HEK293 (cell line): ENCODE data around the gene UBA1.

ENCODE experiments used
- EGR2 ChIP-seq: fragments of 450-650 bp; formaldehyde crosslinking; IDR thresholded peaks from 2 replicates; pipeline ENCODE4 v1.5.1; 2016; ENCODE audit warnings: low read depth, missing biosample characterization, missing genetic modification characterization
- FEZF1 ChIP-seq: fragments of 450-650 bp; formaldehyde crosslinking; IDR thresholded peaks from 2 replicates; pipeline ENCODE4 v1.5.1; 2016; ENCODE audit warnings: missing biosample characterization, missing genetic modification characterization
- MZF1 ChIP-seq: fragments of 450-650 bp; formaldehyde crosslinking; IDR thresholded peaks from 2 replicates; pipeline ENCODE4 v1.5.1; 2017; ENCODE audit warnings: missing biosample characterization, missing genetic modification characterization, borderline replicate concordance
- SETDB1 ChIP-seq: IDR thresholded peaks from one replicate; pipeline ENCODE4 v1.6.1; 2017; ENCODE audit warnings: mild to moderate bottlenecking, low read length, moderate library complexity, mixed read lengths; ENCODE audit not compliant: insufficient read length
- WT1 ChIP-seq: fragments of 450-650 bp; formaldehyde crosslinking; IDR thresholded peaks from 2 replicates; pipeline ENCODE4 v1.5.1; 2016; ENCODE audit warnings: missing biosample characterization, missing genetic modification characterization
- ZFP3 ChIP-seq: fragments of 450-650 bp; formaldehyde crosslinking; IDR thresholded peaks from 2 replicates; pipeline ENCODE4 v1.5.1; 2016; ENCODE audit warnings: low read depth, missing biosample characterization, missing genetic modification characterization
- ZIC2 ChIP-seq: fragments of 450-650 bp; formaldehyde crosslinking; IDR thresholded peaks from 2 replicates; pipeline ENCODE4 v1.5.1; 2016; ENCODE audit warnings: missing biosample characterization, missing genetic modification characterization
- ZNF132 ChIP-seq: fragments of 450-650 bp; formaldehyde crosslinking; IDR thresholded peaks from 2 replicates; pipeline ENCODE4 v1.5.1; 2017; ENCODE audit warnings: missing biosample characterization, missing genetic modification characterization, borderline replicate concordance
- ZNF214 ChIP-seq: fragments of 450-650 bp; formaldehyde crosslinking; IDR thresholded peaks from 2 replicates; pipeline ENCODE4 v1.5.1; 2017; ENCODE audit warnings: missing biosample characterization, mild to moderate bottlenecking, missing genetic modification characterization, borderline replicate concordance
- ZNF221 ChIP-seq: fragments of 450-650 bp; formaldehyde crosslinking; IDR thresholded peaks from 2 replicates; pipeline ENCODE4 v1.5.1; 2017; ENCODE audit warnings: missing biosample characterization, missing genetic modification characterization, borderline replicate concordance
- ZNF324 ChIP-seq: fragments of 450-650 bp; formaldehyde crosslinking; IDR thresholded peaks from 2 replicates; pipeline ENCODE4 v1.5.1; 2016; ENCODE audit warnings: missing biosample characterization, missing genetic modification characterization
- ZNF394 ChIP-seq: fragments of 450-650 bp; formaldehyde crosslinking; IDR thresholded peaks from 2 replicates; pipeline ENCODE4 v1.5.1; 2016; ENCODE audit warnings: missing biosample characterization, missing genetic modification characterization, mild to moderate bottlenecking, moderate library complexity, borderline replicate concordance
- ZNF416 ChIP-seq: fragments of 450-650 bp; formaldehyde crosslinking; IDR thresholded peaks from 2 replicates; pipeline ENCODE4 v1.5.1; 2016; ENCODE audit warnings: missing biosample characterization, missing genetic modification characterization
- ZNF501 ChIP-seq: fragments of 450-650 bp; formaldehyde crosslinking; IDR thresholded peaks from 2 replicates; pipeline ENCODE4 v1.5.1; 2016; ENCODE audit warnings: missing biosample characterization, missing genetic modification characterization
- ZNF521 ChIP-seq: fragments of 450-650 bp; formaldehyde crosslinking; IDR thresholded peaks from 2 replicates; pipeline ENCODE4 v1.5.1; 2017; ENCODE audit warnings: missing biosample characterization, mild to moderate bottlenecking, missing genetic modification characterization
- ZNF530 ChIP-seq: fragments of 450-650 bp; formaldehyde crosslinking; IDR thresholded peaks from 2 replicates; pipeline ENCODE4 v1.5.1; 2016; ENCODE audit warnings: low read depth, missing biosample characterization, missing genetic modification characterization
- ZNF548 ChIP-seq: fragments of 450-650 bp; formaldehyde crosslinking; IDR thresholded peaks from 2 replicates; pipeline ENCODE4 v1.5.1; 2016; ENCODE audit warnings: missing biosample characterization, missing genetic modification characterization
- ZNF555 ChIP-seq: fragments of 450-650 bp; formaldehyde crosslinking; conservative IDR thresholded peaks from 2 replicates; pipeline ENCODE4 v1.5.1; 2017; ENCODE audit warnings: missing biosample characterization, mild to moderate bottlenecking, missing genetic modification characterization, inconsistent platforms
- ZNF560 ChIP-seq: fragments of 450-650 bp; formaldehyde crosslinking; IDR thresholded peaks from 2 replicates; pipeline ENCODE4 v1.5.1; 2017; ENCODE audit warnings: missing biosample characterization, missing genetic modification characterization, borderline replicate concordance
- ZNF585B ChIP-seq: fragments of 450-650 bp; formaldehyde crosslinking; IDR thresholded peaks from 2 replicates; pipeline ENCODE4 v1.5.1; 2016; ENCODE audit warnings: missing biosample characterization, missing genetic modification characterization
- ZNF677 ChIP-seq: fragments of 450-650 bp; IDR thresholded peaks from 2 replicates; pipeline ENCODE4 v1.5.0; 2018; ENCODE audit warnings: missing biosample characterization, mild to moderate bottlenecking, missing genetic modification characterization, moderate library complexity
- TF ChIP-seq, protein P1 (sequence below): fragments of 450-650 bp; formaldehyde crosslinking; IDR thresholded peaks from 2 replicates; pipeline ENCODE4 v1.5.1; 2017; ENCODE audit warnings: missing biosample characterization, missing genetic modification characterization
- TF ChIP-seq, protein P2 (sequence below): fragments of 450-650 bp; formaldehyde crosslinking; IDR thresholded peaks from 2 replicates; pipeline ENCODE4 v1.5.1; 2017; ENCODE audit warnings: missing biosample characterization, missing genetic modification characterization
- TF ChIP-seq, protein P3 (sequence below): fragments of 450-650 bp; formaldehyde crosslinking; IDR thresholded peaks from 2 replicates; pipeline ENCODE4 v1.5.1; 2016; ENCODE audit warnings: missing biosample characterization, missing genetic modification characterization
- TF ChIP-seq, protein P4 (sequence below): fragments of 450-650 bp; formaldehyde crosslinking; IDR thresholded peaks from 2 replicates; pipeline ENCODE4 v1.5.1; 2016; ENCODE audit warnings: missing biosample characterization, missing genetic modification characterization
- TF ChIP-seq, protein P5 (sequence below): fragments of 450-650 bp; formaldehyde crosslinking; IDR thresholded peaks from 2 replicates; pipeline ENCODE4; 2016; ENCODE audit warnings: missing biosample characterization, missing genetic modification characterization
- TF ChIP-seq, protein P6 (sequence below): fragments of 450-650 bp; formaldehyde crosslinking; IDR thresholded peaks from 2 replicates; pipeline ENCODE4 v1.5.1; 2016; ENCODE audit warnings: missing biosample characterization, missing genetic modification characterization

UBA1 gene

DNA sequence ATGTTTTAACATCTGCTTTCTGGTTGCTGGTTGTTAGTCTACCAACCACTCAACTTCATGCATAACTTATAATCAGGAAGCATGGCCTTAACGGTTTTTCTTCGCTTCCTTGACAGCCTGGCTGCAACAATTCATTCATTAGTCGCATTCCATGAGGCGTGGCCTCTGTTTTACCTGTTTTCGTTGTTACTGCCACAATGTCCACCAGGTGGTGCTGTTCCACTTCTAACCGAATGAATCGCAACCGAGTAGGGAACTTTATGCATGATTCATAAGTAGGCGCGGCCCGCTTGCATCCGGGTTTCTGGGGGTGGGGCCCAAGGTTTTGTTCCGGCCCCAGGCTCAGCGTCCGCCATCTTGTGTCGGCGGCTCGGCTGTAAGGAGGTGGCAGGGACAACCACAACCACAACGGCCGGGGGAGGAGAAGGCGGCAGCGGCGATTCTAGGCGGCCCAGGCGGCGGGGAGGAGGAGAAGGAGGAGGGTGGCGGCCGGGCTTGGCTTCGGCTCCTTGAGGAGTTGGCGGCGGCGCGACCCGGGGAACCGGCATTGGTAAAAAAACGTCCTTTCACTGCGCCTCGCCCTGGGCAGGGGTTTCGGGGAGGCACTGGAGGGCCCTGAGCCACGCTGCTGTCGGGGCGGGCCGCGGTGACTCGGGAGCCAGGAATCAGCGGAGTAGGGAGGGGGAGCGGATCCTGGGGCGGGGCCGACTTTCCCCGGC lies at the start of gene UBA1 (continued):
- TF ChIP-seq, protein P1, sequence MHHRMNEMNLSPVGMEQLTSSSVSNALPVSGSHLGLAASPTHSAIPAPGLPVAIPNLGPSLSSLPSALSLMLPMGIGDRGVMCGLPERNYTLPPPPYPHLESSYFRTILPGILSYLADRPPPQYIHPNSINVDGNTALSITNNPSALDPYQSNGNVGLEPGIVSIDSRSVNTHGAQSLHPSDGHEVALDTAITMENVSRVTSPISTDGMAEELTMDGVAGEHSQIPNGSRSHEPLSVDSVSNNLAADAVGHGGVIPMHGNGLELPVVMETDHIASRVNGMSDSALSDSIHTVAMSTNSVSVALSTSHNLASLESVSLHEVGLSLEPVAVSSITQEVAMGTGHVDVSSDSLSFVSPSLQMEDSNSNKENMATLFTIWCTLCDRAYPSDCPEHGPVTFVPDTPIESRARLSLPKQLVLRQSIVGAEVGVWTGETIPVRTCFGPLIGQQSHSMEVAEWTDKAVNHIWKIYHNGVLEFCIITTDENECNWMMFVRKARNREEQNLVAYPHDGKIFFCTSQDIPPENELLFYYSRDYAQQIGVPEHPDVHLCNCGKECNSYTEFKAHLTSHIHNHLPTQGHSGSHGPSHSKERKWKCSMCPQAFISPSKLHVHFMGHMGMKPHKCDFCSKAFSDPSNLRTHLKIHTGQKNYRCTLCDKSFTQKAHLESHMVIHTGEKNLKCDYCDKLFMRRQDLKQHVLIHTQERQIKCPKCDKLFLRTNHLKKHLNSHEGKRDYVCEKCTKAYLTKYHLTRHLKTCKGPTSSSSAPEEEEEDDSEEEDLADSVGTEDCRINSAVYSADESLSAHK (tag by site-specific recombination) = no peak
- TF ChIP-seq ZNF585B (tag by site-specific recombination) (no peak), MZF1 (tag by site-specific recombination) (no peak), SETDB1 (no peak), ZNF521 (no peak), ZNF394 (tag by site-specific recombination) (peak; percentile 25; the same call in 1 of the 2 replicates), ZIC2 (no peak), ZNF548 (tag by site-specific recombination) (no peak), EGR2 (tag by site-specific recombination) (peak; percentile 87), FEZF1 (tag by site-specific recombination) (no peak), ZNF221 (tag by site-specific recombination) (no peak), WT1 (no peak), ZNF677 (no peak), ZNF555 (tag by site-specific recombination) (no peak), ZNF132 (tag by site-specific recombination) (no peak), ZNF416 (no peak), ZNF560 (tag by site-specific recombination) (no peak), ZFP3 (no peak), ZNF324 (tag by site-specific recombination) (peak; percentile 67; the same call in 1 of the 2 replicates), ZNF214 (no peak), ZNF530 (tag by site-specific recombination) (no peak), ZNF501 (tag by site-specific recombination) (0 out of 2 replicates have a peak, but pooled peaks have one; percentile 50)
- TF ChIP-seq, protein P2, sequence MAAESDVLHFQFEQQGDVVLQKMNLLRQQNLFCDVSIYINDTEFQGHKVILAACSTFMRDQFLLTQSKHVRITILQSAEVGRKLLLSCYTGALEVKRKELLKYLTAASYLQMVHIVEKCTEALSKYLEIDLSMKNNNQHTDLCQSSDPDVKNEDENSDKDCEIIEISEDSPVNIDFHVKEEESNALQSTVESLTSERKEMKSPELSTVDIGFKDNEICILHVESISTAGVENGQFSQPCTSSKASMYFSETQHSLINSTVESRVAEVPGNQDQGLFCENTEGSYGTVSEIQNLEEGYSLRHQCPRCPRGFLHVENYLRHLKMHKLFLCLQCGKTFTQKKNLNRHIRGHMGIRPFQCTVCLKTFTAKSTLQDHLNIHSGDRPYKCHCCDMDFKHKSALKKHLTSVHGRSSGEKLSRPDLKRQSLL (tag by site-specific recombination) = no peak
- TF ChIP-seq, protein P3, sequence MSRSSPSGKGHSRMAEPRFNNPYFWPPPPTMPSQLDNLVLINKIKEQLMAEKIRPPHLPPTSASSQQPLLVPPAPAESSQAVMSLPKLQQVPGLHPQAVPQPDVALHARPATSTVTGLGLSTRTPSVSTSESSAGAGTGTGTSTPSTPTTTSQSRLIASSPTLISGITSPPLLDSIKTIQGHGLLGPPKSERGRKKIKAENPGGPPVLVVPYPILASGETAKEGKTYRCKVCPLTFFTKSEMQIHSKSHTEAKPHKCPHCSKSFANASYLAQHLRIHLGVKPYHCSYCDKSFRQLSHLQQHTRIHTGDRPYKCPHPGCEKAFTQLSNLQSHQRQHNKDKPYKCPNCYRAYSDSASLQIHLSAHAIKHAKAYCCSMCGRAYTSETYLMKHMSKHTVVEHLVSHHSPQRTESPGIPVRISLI = no peak
- TF ChIP-seq, protein P4, sequence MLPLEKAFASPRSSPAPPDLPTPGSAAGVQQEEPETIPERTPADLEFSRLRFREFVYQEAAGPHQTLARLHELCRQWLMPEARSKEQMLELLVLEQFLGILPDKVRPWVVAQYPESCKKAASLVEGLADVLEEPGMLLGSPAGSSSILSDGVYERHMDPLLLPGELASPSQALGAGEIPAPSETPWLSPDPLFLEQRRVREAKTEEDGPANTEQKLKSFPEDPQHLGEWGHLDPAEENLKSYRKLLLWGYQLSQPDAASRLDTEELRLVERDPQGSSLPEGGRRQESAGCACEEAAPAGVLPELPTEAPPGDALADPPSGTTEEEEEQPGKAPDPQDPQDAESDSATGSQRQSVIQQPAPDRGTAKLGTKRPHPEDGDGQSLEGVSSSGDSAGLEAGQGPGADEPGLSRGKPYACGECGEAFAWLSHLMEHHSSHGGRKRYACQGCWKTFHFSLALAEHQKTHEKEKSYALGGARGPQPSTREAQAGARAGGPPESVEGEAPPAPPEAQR (tag by site-specific recombination) = no peak
- TF ChIP-seq, protein P5, sequence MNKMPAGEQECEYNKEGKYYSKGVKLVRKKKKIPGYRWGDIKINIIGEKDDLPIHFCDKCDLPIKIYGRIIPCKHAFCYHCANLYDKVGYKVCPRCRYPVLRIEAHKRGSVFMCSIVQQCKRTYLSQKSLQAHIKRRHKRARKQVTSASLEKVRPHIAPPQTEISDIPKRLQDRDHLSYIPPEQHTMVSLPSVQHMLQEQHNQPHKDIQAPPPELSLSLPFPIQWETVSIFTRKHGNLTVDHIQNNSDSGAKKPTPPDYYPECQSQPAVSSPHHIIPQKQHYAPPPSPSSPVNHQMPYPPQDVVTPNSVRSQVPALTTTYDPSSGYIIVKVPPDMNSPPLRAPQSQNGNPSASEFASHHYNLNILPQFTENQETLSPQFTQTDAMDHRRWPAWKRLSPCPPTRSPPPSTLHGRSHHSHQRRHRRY (tag by site-specific recombination) = no peak
- TF ChIP-seq, protein P6, sequence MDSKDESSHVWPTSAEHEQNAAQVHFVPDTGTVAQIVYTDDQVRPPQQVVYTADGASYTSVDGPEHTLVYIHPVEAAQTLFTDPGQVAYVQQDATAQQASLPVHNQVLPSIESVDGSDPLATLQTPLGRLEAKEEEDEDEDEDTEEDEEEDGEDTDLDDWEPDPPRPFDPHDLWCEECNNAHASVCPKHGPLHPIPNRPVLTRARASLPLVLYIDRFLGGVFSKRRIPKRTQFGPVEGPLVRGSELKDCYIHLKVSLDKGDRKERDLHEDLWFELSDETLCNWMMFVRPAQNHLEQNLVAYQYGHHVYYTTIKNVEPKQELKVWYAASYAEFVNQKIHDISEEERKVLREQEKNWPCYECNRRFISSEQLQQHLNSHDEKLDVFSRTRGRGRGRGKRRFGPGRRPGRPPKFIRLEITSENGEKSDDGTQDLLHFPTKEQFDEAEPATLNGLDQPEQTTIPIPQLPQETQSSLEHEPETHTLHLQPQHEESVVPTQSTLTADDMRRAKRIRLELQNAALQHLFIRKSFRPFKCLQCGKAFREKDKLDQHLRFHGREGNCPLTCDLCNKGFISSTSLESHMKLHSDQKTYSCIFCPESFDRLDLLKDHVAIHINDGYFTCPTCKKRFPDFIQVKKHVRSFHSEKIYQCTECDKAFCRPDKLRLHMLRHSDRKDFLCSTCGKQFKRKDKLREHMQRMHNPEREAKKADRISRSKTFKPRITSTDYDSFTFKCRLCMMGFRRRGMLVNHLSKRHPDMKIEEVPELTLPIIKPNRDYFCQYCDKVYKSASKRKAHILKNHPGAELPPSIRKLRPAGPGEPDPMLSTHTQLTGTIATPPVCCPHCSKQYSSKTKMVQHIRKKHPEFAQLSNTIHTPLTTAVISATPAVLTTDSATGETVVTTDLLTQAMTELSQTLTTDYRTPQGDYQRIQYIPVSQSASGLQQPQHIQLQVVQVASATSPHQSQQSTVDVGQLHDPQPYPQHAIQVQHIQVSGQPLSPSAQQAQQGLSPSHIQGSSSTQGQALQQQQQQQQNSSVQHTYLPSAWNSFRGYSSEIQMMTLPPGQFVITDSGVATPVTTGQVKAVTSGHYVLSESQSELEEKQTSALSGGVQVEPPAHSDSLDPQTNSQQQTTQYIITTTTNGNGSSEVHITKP (tag by site-specific recombination) = peak; percentile 80
